Measurements from ENCODE around the gene SNX20.

Gene SNX20

GRCh38 chr16:50704245-50704644, 23.1 kb upstream of the SNX20 start:
- DNase-seq (ENCODE audit: low spot score): no peak

- no peak for DNase-seq (ENCODE audit: low spot score)
These were observed 21.6 kb upstream of the SNX20 start for GRCh38 chr16:50702725-50703124.

- DNase-seq (ENCODE audit: low spot score): no peak
These were observed 18.4 kb upstream of the SNX20 start for GRCh38 chr16:50699326-50700159.

GRCh38 chr16:50697881-50698767, 17.0 kb upstream of the SNX20 start:
- DNase-seq (ENCODE audit: low spot score): no peak

GRCh38 chr16:50697421-50697715, 16.3 kb upstream of the SNX20 start:
- no peak for DNase-seq (ENCODE audit: low spot score)

GRCh38 chr16:50696575-50697420, 15.7 kb upstream of the SNX20 start:
- DNase-seq (ENCODE audit: low spot score): no peak

GRCh38 chr16:50696126-50696525, 15.0 kb upstream of the SNX20 start:
- no peak for DNase-seq (ENCODE audit: low spot score)

GRCh38 chr16:50695017-50696000, 14.2 kb upstream of the SNX20 start:
- DNase-seq (ENCODE audit: low spot score): no peak

GRCh38 chr16:50694206-50694605, 13.1 kb upstream of the SNX20 start:
- no peak for DNase-seq (ENCODE audit: low spot score)

- no peak for DNase-seq (ENCODE audit: low spot score)
These were observed 12.1 kb upstream of the SNX20 start, which contains the start of gene NOD2 for GRCh38 chr16:50692999-50693781. Gene NOD2 (plus strand): TSS chr16:50693606. CDS start chr16:50699496, 5,890 bp downstream.

- DNase-seq (ENCODE audit: low spot score): no peak
These were observed 11.5 kb upstream of the SNX20 start for GRCh38 chr16:50692644-50692998.

GRCh38 chr16:50690177-50690576, 9.1 kb upstream of the SNX20 start:
- no peak for DNase-seq (ENCODE audit: low spot score)

- DNase-seq (ENCODE audit: low spot score): no peak
These were observed 7.8 kb upstream of the SNX20 start for GRCh38 chr16:50688867-50689266.

GRCh38 chr16:50688083-50688482, 7.0 kb upstream of the SNX20 start:
- DNase-seq (ENCODE audit: low spot score): no peak

GRCh38 chr16:50685462-50686063, 4.5 kb upstream of the SNX20 start:
- no peak for DNase-seq (ENCODE audit: low spot score)

GRCh38 chr16:50684823-50685461, 3.8 kb upstream of the SNX20 start:
- DNase-seq (ENCODE audit: low spot score): no peak

- peak; percentile 21 for DNase-seq (ENCODE audit: low spot score)
These were observed 2.7 kb upstream of the SNX20 start for GRCh38 chr16:50683689-50684374.

- no peak for DNase-seq (ENCODE audit: low spot score)
These were observed 587 bp downstream of the SNX20 start for GRCh38 chr16:50680556-50680893.
